ENCODE measurements around the gene ARSB. TPM values are rescaled to one million over a fixed set of nuclear protein-coding genes. Genes with fewer than 3 reads are reported as not detected.

Gene ARSB
- total and polyA plus RNA-seq, 9 of the 15 experiments (the other 6 are each of a cell fraction or from before 2014, with no cell fraction given): 0.52 to 4.6 (median 2.4) TPM

DNA sequence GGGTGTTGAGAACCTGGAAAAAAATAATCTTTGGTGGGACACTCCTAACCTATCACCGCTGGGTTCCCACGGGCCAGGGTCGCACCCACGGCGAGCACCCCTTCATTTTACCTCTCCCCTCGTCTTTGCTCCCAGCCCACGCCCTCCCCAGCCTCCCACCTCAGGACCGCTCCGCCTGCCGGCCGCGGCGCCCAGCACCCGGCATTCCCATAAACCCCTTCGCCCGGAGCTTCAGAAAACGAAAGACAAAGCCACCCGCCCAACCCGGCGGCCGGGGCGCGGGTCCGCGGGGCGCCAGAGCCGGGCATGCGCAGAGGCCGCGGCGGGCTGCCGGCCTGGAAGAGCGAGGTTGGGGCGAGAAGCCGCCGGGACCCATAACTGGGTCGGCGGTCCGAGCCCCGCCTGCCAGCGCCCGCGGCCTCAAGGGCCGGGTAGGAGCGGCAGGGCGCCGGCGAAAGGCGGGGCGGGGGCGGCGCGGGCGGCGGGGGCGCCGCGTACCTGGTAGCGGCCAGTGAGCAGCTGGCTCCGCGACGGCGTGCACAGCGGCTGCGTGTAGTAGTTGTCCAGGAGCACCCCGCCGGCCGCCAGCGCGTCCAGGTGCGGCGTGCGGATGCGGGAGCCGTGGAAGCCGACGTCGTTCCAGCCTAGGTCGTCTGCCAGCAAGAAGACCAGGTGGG lies 533 bp downstream of the ARSB start:
- H3K36me3 ChIP-seq (ENCODE audit: control insufficient read depth, insufficient read depth, low read length): no peaks in the 10 kb centered on the region
- no peaks in the 10 kb centered on the region for H3K9me1 ChIP-seq (ENCODE audit: control insufficient read depth, insufficient read depth, low read length)
- H3K4me2 ChIP-seq (ENCODE audit: insufficient read depth, low read length): peak overlapping the region; percentile 82
- peak overlapping the region; percentile 80; the same call in 2 of the 3 replicates for H3K27ac ChIP-seq (ENCODE audit: extremely low read depth, low read depth, low read length)
- peak; percentile 94 for ATAC-seq
- in situ Hi-C loops (cut with MboI): no loop called here
- H3K9me3 ChIP-seq (replicated peaks; ENCODE audit: control insufficient read depth, insufficient read depth, low read depth, low read length): no peaks in the 10 kb centered on the region
- 0 out of 5 replicates have a peak, but pooled peaks cover 0 to 2% of the 10 kb centered on the region in 2 experiments for H3K27me3 ChIP-seq (ENCODE audit: control insufficient read depth in 2 of 2, insufficient read depth in 2 of 2, low read length in 2 of 2)
- H3K4me3 ChIP-seq: peak overlapping the region; percentile 75
- ChIA-PET CTCF (ENCODE audit: low intra/inter-chr PET ratio) (no interaction called here), POLR2A (interaction anchor here (0.6 to 2.1 kb wide), 11 partner anchors 10 to 616 kb away, joined by 3 to 12 read pairs (median 3); no protein-coding TSS in a partner anchor)
- peaks cover 16% of the 10 kb centered on the region in 2 experiments for H3K4me1 ChIP-seq (replicated peaks in 1 of 2; ENCODE audit: control insufficient read depth in 2 of 2, insufficient read depth in 2 of 2, low read length in 2 of 2)
- 1% methylated on average over 43 of the region's 79 CpGs for WGBS (ENCODE audit: insufficient coverage, low coverage, missing lambda C conversion rate)
- peak overlapping the region; percentile 68 to 96 for H3K9ac ChIP-seq (ENCODE audit: insufficient read depth in 1 of 2, low read depth in 2 of 2, low read length in 2 of 2)
- H2AFZ ChIP-seq (ENCODE audit: low read depth, low read length): peak overlapping the region; percentile 91
- intact Hi-C loops (cut with micrococcal nuclease): no loop called here
- no peaks in the 10 kb centered on the region; the same call in 2 of the 3 replicates for H3K79me2 ChIP-seq (ENCODE audit: control insufficient read depth, insufficient read depth, low read length)
- H4K20me1 ChIP-seq (replicated peaks; ENCODE audit: control insufficient read depth, insufficient read depth, low read length): no peaks in the 10 kb centered on the region
- no TSS peak for BruUV-seq (replicated peaks)
- FAIRE-seq: peak; percentile 11
- DNase-seq (ENCODE audit: extremely low read depth in 1 of 4, low spot score in 3 of 4): peak; percentile 87 to 91 (median 88)
- TF ChIP-seq, protein P1, sequence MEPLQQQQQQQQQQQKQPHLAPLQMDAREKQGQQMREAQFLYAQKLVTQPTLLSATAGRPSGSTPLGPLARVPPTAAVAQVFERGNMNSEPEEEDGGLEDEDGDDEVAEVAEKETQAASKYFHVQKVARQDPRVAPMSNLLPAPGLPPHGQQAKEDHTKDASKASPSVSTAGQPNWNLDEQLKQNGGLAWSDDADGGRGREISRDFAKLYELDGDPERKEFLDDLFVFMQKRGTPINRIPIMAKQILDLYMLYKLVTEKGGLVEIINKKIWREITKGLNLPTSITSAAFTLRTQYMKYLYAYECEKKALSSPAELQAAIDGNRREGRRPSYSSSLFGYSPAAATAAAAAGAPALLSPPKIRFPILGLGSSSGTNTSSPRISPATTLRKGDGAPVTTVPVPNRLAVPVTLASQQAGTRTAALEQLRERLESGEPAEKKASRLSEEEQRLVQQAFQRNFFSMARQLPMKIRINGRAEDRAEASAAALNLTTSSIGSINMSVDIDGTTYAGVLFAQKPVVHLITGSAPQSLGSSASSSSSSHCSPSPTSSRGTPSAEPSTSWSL (CRISPR knock-in tag; IDR thresholded peaks at IDR 0.05; ENCODE audit: borderline replicate concordance): no peak
- TF ChIP-seq FOXA3 (CRISPR knock-in tag; conservative IDR thresholded peaks at IDR 0.05 in 1 of 2, IDR thresholded peaks at IDR 0.05 in 1 of 2): 0 out of 4 replicates have a peak, but pooled peaks of 1 of the 2 experiments have one; percentile 45
- TF ChIP-seq FOXP1 (CRISPR knock-in tag; IDR thresholded peaks at IDR 0.05): peak; percentile 67; the same call in 1 of the 2 replicates
- no peak for TF ChIP-seq ZNF561 (CRISPR knock-in tag; conservative IDR thresholded peaks at IDR 0.05)
- no peak for TF ChIP-seq GTF2A2 (tag; IDR thresholded peaks at IDR 0.05)
- no peak for TF ChIP-seq RBM15 (IDR thresholded peaks at IDR 0.05; ENCODE audit: insufficient read depth, low read length)
- TF ChIP-seq THRAP3 (IDR thresholded peaks at IDR 0.05; ENCODE audit: borderline replicate concordance): no peak
- peak; percentile 68 for TF ChIP-seq ZNF143 (CRISPR knock-in tag; IDR thresholded peaks at IDR 0.05)
- no peak for TF ChIP-seq GTF2E2 (tag; IDR thresholded peaks at IDR 0.05)
- peak; percentile 46; the same call in 1 of the 2 replicates for TF ChIP-seq POLR2AphosphoS5 (IDR thresholded peaks at IDR 0.05; ENCODE audit: control insufficient read depth, insufficient read depth, low read depth, low read length)
- TF ChIP-seq NBN (IDR thresholded peaks at IDR 0.05; ENCODE audit: low read depth): no peak
- TF ChIP-seq, protein P2, sequence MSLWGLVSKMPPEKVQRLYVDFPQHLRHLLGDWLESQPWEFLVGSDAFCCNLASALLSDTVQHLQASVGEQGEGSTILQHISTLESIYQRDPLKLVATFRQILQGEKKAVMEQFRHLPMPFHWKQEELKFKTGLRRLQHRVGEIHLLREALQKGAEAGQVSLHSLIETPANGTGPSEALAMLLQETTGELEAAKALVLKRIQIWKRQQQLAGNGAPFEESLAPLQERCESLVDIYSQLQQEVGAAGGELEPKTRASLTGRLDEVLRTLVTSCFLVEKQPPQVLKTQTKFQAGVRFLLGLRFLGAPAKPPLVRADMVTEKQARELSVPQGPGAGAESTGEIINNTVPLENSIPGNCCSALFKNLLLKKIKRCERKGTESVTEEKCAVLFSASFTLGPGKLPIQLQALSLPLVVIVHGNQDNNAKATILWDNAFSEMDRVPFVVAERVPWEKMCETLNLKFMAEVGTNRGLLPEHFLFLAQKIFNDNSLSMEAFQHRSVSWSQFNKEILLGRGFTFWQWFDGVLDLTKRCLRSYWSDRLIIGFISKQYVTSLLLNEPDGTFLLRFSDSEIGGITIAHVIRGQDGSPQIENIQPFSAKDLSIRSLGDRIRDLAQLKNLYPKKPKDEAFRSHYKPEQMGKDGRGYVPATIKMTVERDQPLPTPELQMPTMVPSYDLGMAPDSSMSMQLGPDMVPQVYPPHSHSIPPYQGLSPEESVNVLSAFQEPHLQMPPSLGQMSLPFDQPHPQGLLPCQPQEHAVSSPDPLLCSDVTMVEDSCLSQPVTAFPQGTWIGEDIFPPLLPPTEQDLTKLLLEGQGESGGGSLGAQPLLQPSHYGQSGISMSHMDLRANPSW (CRISPR knock-in tag; IDR thresholded peaks at IDR 0.05): no peak
- TF ChIP-seq ZNF133 (CRISPR knock-in tag; IDR thresholded peaks at IDR 0.05): no peak
- no peak for TF ChIP-seq TAF7 (tag; IDR thresholded peaks at IDR 0.05)
- no peak for TF ChIP-seq MCM5 (IDR thresholded peaks at IDR 0.05; ENCODE audit: low read depth)
- peak; percentile 86 for TF ChIP-seq POLR2G (IDR thresholded peaks at IDR 0.05; ENCODE audit: low read depth, low read length)
- TF ChIP-seq ZC3H4 (CRISPR knock-in tag; IDR thresholded peaks at IDR 0.05; ENCODE audit: borderline replicate concordance): no peak
- TF ChIP-seq ZNF444 (CRISPR knock-in tag; IDR thresholded peaks at IDR 0.05): no peak
- no peak; the same call in 1 of the 2 replicates for TF ChIP-seq L3MBTL2 (IDR thresholded peaks at IDR 0.05)

All from K562 (cell line).